Kidney (tissue), 14 donors: ENCODE data around the gene CD27. TPM values are rescaled to one million over a fixed set of nuclear protein-coding genes. Genes with fewer than 3 reads are reported as not detected.
A peak's percentile ranks its signal among the peaks of the same experiment; 100 is the strongest.
"Not testable (repeated sequence)": the region's sequence is repeated elsewhere in the genome, so short reads cannot be mapped to it uniquely, and the experiment has no call there.

Experiments used
- DNase-seq, 5 donors: peaks; one replicate each; pipeline ENCODE4 v3.0.0-alpha.2; 2013 to 2020
- FAIRE-seq: peaks from 2 replicates; lab custom pipeline; 2012; peaks lifted over from hg19 to GRCh38; lab: Jason Lieb, UNC
- H3K27ac ChIP-seq, 2 donors: one replicate each; pipeline ENCODE4 v1.7.0; 2013; ENCODE audit warnings: low read depth in 2 of 2, low read length in 2 of 2, inconsistent platforms in 1 of 2
- H3K27me3 ChIP-seq: one replicate; pipeline ENCODE4 v1.7.1; 2013; ENCODE audit warnings: low read length, inconsistent platforms; ENCODE audit not compliant: control insufficient read depth, insufficient read depth
- H3K36me3 ChIP-seq, 3 donors: one replicate each; pipeline versions ENCODE4 v1.7.0 to v1.7.1; 2013; ENCODE audit warnings: low read length in 3 of 3, control low read depth in 1 of 3, inconsistent platforms in 1 of 3; ENCODE audit not compliant: insufficient read depth in 3 of 3, control insufficient read depth in 2 of 3
- H3K4me1 ChIP-seq, 3 donors: one replicate each; pipeline versions ENCODE4 v1.7.0 to v1.7.1; 2013; ENCODE audit warnings: low read length in 3 of 3, inconsistent platforms in 1 of 3, low read depth in 1 of 3; ENCODE audit not compliant: control insufficient read depth in 2 of 3, insufficient read depth in 2 of 3
- H3K4me3 ChIP-seq, 3 donors: one replicate each; pipeline versions ENCODE4 v1.7.0 to v1.8.1; 2013; ENCODE audit warnings: low read length in 3 of 3, control low read depth in 1 of 3, inconsistent platforms in 1 of 3
- H3K9ac ChIP-seq, 3 donors: one replicate each; pipeline versions ENCODE4 v1.7.0 to v1.7.1; 2013; ENCODE audit warnings: low read length in 3 of 3, control low read depth in 1 of 3, inconsistent platforms in 1 of 3
- H3K9me3 ChIP-seq, 3 donors: one replicate each; pipeline versions ENCODE4 v1.7.0 to v1.7.1; 2013; ENCODE audit warnings: low read length in 3 of 3, control low read depth in 1 of 3, inconsistent platforms in 1 of 3; ENCODE audit not compliant: control insufficient read depth in 2 of 3, insufficient read depth in 1 of 3
- CTCF ChIP-seq: IDR thresholded peaks from 3 replicates; pipeline ENCODE4 v1.5.1; 2012; ENCODE audit warnings: mild to moderate bottlenecking, moderate library complexity, borderline replicate concordance; ENCODE audit not compliant: insufficient read depth; ENCODE audit errors: extremely low read depth
- intact Hi-C: fragments of 100-400 bp; cut with DNase I; formaldehyde crosslinking; loops from one replicate; pipeline ENCODE4 v1.11.1; 2022
- polyA plus RNA-seq: library from polyadenylated mRNA; stranded (reverse); fragments of 350-450 nt; fragmentation: Illumina TruSeq; extraction: RNeasy Lipid Tissue Mini Kit (QIAGEN cat#74804); gene quantifications from one replicate; pipeline ENCODE4 v1.2.3, GENCODE V29; 2014; ENCODE audit warnings: low read depth, low replicate concordance; ENCODE audit not compliant: insufficient read depth
- total RNA-seq: library from RNA; stranded (reverse); fragmentation: NEBNext Ultra II Directional; extraction: Animal tissue kit (Norgen Biotek cat#: 25700); gene quantifications from one replicate; pipeline ENCODE4 v1.2.1, GENCODE V29; 2021
- donor health status: control.
- donor health status: control.
- donor health status: control.
- donor health status: control.
- donor health status: control.
- donor health status: DM: yes; HTN: yes; CAD: no.
- donor health status: Normal renal cell carcinoma (clear cell type).

The CD27 gene
- total and polyA plus RNA-seq, 2 donors from 2014 or later = 6.6 TPM; not detected in 1

- peaks cover 3 to 12% (median 4%) of the 10 kb centered on the region in 3 donors for H3K4me1 ChIP-seq
- H3K9me3 ChIP-seq = no peaks in the 10 kb centered on the region
- no peaks in the 10 kb centered on the region for H3K27me3 ChIP-seq
- peak within 1 kb of the TSS; percentile 80 to 94 for H3K27ac ChIP-seq
- DNase-seq = peak; percentile 97 to 99 (median 98)
- peak within 1 kb of the TSS; percentile 76 to 91 (median 78) for H3K4me3 ChIP-seq
- intact Hi-C loops = no loop called here
- peak; percentile 19 for FAIRE-seq
- H3K36me3 ChIP-seq = peaks cover 0 to 4% (median 0%) of the 10 kb centered on the region in 3 donors
- no peak for TF ChIP-seq CTCF
- peak within 1 kb of the TSS; percentile 80 to 85 (median 80) for H3K9ac ChIP-seq
These were observed 25.8 kb downstream of the CD27 start, which contains the start of gene VAMP1 for GRCh38 chr12:6470375-6471163. Gene VAMP1 (minus strand): TSS chr12:6470677. CDS start chr12:6470531, 146 bp downstream.

GRCh38 chr12:6471989-6472360 lies 27.2 kb downstream of the CD27 start:
- no peak overlapping the region for H3K4me3 ChIP-seq
- intact Hi-C loops = no loop called here
- no peak for FAIRE-seq

GRCh38 chr12:6472491-6472890 lies 27.7 kb downstream of the CD27 start:
- no peak for TF ChIP-seq CTCF
- Histone ChIP-seq H3K9me3 (no peaks in the 10 kb centered on the region), H3K9ac (no peak overlapping the region), H3K27ac (no peak overlapping the region), H3K4me3 (no peak overlapping the region), H3K4me1 (peaks cover 3 to 12% (median 4%) of the 10 kb centered on the region in 3 donors), H3K36me3 (no peaks in the 10 kb centered on the region), H3K27me3 (no peaks in the 10 kb centered on the region)
- DNase-seq (no peak), FAIRE-seq (no peak)
- intact Hi-C loops = no loop called here

More at GRCh38 chr12:6471989-6472360, 27.2 kb downstream of the CD27 start:
- Histone ChIP-seq H3K4me1 (peaks cover 3 to 12% (median 4%) of the 10 kb centered on the region in 3 donors), H3K36me3 (no peaks in the 10 kb centered on the region), H3K27me3 (no peaks in the 10 kb centered on the region), H3K27ac (no peak overlapping the region), H3K9ac (no peak overlapping the region), H3K9me3 (no peaks in the 10 kb centered on the region)
- DNase-seq = no peak
- no peak for TF ChIP-seq CTCF

- intact Hi-C loops = not testable (repeated sequence)
These were observed 30.6 kb downstream of the CD27 start for GRCh38 chr12:6475233-6475975.

More at GRCh38 chr12:6475233-6475975, 30.6 kb downstream of the CD27 start:
- H3K9me3 ChIP-seq, H3K27me3 ChIP-seq, DNase-seq, H3K4me1 ChIP-seq, H3K27ac ChIP-seq, H3K9ac ChIP-seq, H3K4me3 ChIP-seq, H3K36me3 ChIP-seq, FAIRE-seq: not testable (repeated sequence)
